Fibroblast of lung (primary cell): ENCODE data around the gene SPDYE18.
"Not testable (repeated sequence)": the region's sequence is repeated elsewhere in the genome, so short reads cannot be mapped to it uniquely, and the experiment has no call there.

Experiments used
- CTCF ChIP-seq, 2 donors: IDR thresholded peaks in 1 of 2; conservative IDR thresholded peaks in 1 of 2; 1 replicate in 1 of 2; 2 replicates in 1 of 2; pipeline ENCODE4 v1.5.1; 2011 to 2012; ENCODE audit warnings: low read length in 2 of 2, control low read depth in 1 of 2, inconsistent platforms in 1 of 2, low read depth in 1 of 2, mild to moderate bottlenecking in 1 of 2
- EZH2 ChIP-seq: IDR thresholded peaks from 2 replicates; pipeline ENCODE4 v1.5.1; 2012; ENCODE audit warnings: low read length, control low read depth, mild to moderate bottlenecking; ENCODE audit errors: missing control alignments

- not testable (repeated sequence) for TF ChIP-seq CTCF (conservative IDR thresholded peaks at IDR 0.05 in 1 of 2, IDR thresholded peaks at IDR 0.05 in 1 of 2; ENCODE audit: low read depth in 1 of 2, low read length in 2 of 2); EZH2
Observed at GRCh38 chr7:77080236-77080635, 17.9 kb upstream of the SPDYE18 start.
